K562 (cell line): ENCODE results near the gene MLH3. TPM values are rescaled to one million over a fixed set of nuclear protein-coding genes. Genes with fewer than 3 reads are reported as not detected.

Source experiments
- ATAC-seq: fragments of 200-7000 bp; cut with Tn5 transposase; 3 replicates; pipeline ENCODE4 v1.9.1; 2020; ENCODE audit warnings: moderate library complexity
- BruUV-seq: library from RNA; stranded (reverse); fragments of 400-500 nt; replicated peaks from 2 replicates; lab custom pipeline; 2021; lab: Mats Ljungman, UMichigan
- CTCF ChIA-PET: fragments of 300-600 bp; formaldehyde crosslinking; extraction: SDS; loops from one replicate; lab custom pipeline; 2021; ENCODE audit warnings: low intra/inter-chr PET ratio; lab: Yijun Ruan, JAX
- POLR2A ChIA-PET: fragments of 300-600, 350-650 bp; sonication (Branson Sonifier 250); formaldehyde crosslinking; extraction: SDS; loops from one replicate; lab custom pipeline; 2021; ENCODE audit warnings: antibody characterized with exemption, inconsistent platforms; lab: Yijun Ruan, JAX
- DNase-seq, 4 experiments: peaks; one replicate each; pipeline versions ENCODE4 v3.0.0 to v3.0.0-alpha.2; 2011 to 2018; ENCODE audit warnings: low spot score in 3 of 4, mixed read lengths in 3 of 4; ENCODE audit errors: extremely low read depth in 1 of 4
- FAIRE-seq: peaks from 2 replicates; lab custom pipeline; 2011; peaks lifted over from hg19 to GRCh38; lab: Jason Lieb, UNC
- H2AFZ ChIP-seq: 2 replicates; pipeline ENCODE4 v1.6.0; 2011; ENCODE audit warnings: low read depth, low read length, control low read depth, inconsistent platforms
- H3K27ac ChIP-seq: fragments of 200-600 bp; 3 replicates; pipeline ENCODE4 v1.8.0; 2011; ENCODE audit warnings: low read depth, mild to moderate bottlenecking, control low read depth, inconsistent platforms, low read length, moderate library complexity, mixed read lengths; ENCODE audit errors: extremely low read depth
- H3K27me3 ChIP-seq, 2 experiments: fragments of 300-600 bp in 1 of 2; 2 replicates in 1 of 2; 3 replicates in 1 of 2; pipeline versions ENCODE4 v1.6.0 to v1.8.0; 2011; ENCODE audit warnings: inconsistent platforms in 2 of 2, low read length in 2 of 2, mild to moderate bottlenecking in 1 of 2, mixed read lengths in 1 of 2, moderate library complexity in 1 of 2; ENCODE audit not compliant: control insufficient read depth in 2 of 2, insufficient read depth in 2 of 2
- H3K36me3 ChIP-seq: fragments of 300-600 bp; 3 replicates; pipeline ENCODE4 v1.8.0; 2011; ENCODE audit warnings: mild to moderate bottlenecking, low read length, inconsistent platforms; ENCODE audit not compliant: control insufficient read depth, insufficient read depth
- H3K4me1 ChIP-seq, 2 experiments: fragments of 200-600 bp in 1 of 2; replicated peaks in 1 of 2; 2 replicates in 1 of 2; 3 replicates in 1 of 2; pipeline versions ENCODE4 v1.5.1 to v1.8.0; 2011; ENCODE audit warnings: inconsistent platforms in 2 of 2, low read length in 2 of 2, mild to moderate bottlenecking in 1 of 2, mixed read lengths in 1 of 2, moderate library complexity in 1 of 2; ENCODE audit not compliant: control insufficient read depth in 2 of 2, insufficient read depth in 2 of 2
- H3K4me2 ChIP-seq: 2 replicates; pipeline ENCODE4 v1.6.1; 2011; ENCODE audit warnings: low read length, control low read depth, inconsistent platforms, mixed read lengths; ENCODE audit not compliant: insufficient read depth
- H3K4me3 ChIP-seq: fragments of 200-600 bp; sonication (generic), shearing (Covaris generic); 2 replicates; pipeline ENCODE4 v1.5.1; 2016; ENCODE audit warnings: control low read depth, inconsistent platforms
- H3K79me2 ChIP-seq: fragments of 200-600 bp; 3 replicates; pipeline ENCODE4 v1.8.0; 2011; ENCODE audit warnings: low read length, inconsistent platforms; ENCODE audit not compliant: control insufficient read depth, insufficient read depth
- H3K9ac ChIP-seq, 2 experiments: 2 replicates each; pipeline versions ENCODE4 v1.6.0 to v1.6.1; 2011; ENCODE audit warnings: low read depth in 2 of 2, low read length in 2 of 2, control low read depth in 1 of 2, inconsistent platforms in 1 of 2, mild to moderate bottlenecking in 1 of 2, mixed read lengths in 1 of 2; ENCODE audit not compliant: insufficient read depth in 1 of 2
- H3K9me1 ChIP-seq: one replicate; pipeline ENCODE4 v1.6.0; 2011; ENCODE audit warnings: inconsistent platforms, mild to moderate bottlenecking, low read length, moderate library complexity; ENCODE audit not compliant: control insufficient read depth, insufficient read depth
- H3K9me3 ChIP-seq: replicated peaks from 2 replicates; pipeline ENCODE4 v1.5.1; 2011; ENCODE audit warnings: low read depth, low read length, inconsistent platforms; ENCODE audit not compliant: control insufficient read depth, insufficient read depth
- H4K20me1 ChIP-seq: replicated peaks from 2 replicates; pipeline ENCODE4 v1.6.1; 2011; ENCODE audit warnings: low read length, inconsistent platforms, mixed read lengths; ENCODE audit not compliant: control insufficient read depth, insufficient read depth
- BRCA1 ChIP-seq, 2 experiments: fragments of 450-650 bp in 1 of 2; sonication (generic) in 1 of 2; formaldehyde crosslinking in 1 of 2; IDR thresholded peaks; 2 replicates each; pipeline versions ENCODE4 v1.5.0 to v1.6.1; 2017 to 2020; ENCODE audit warnings: mild to moderate bottlenecking in 1 of 2, missing genetic modification reagents in 1 of 2
- REST ChIP-seq, 2 experiments: fragments of 450-650 bp; formaldehyde crosslinking in 1 of 2; IDR thresholded peaks; 2 replicates each; pipeline versions ENCODE4 v1.4.0 to v1.6.1; 2014 to 2020; ENCODE audit warnings: mild to moderate bottlenecking in 2 of 2, borderline replicate concordance in 1 of 2, low read depth in 1 of 2
- ZBTB49 ChIP-seq: sonication (generic); formaldehyde crosslinking; IDR thresholded peaks from 2 replicates; pipeline ENCODE4 v1.8.0; 2022; ENCODE audit warnings: missing genetic modification reagents, mild to moderate bottlenecking, borderline replicate concordance
- WGBS: fragments of 100-300 bp; shearing (Covaris generic); methylation state at CpG from one replicate; pipeline ENCODE4 v1.1.6; 2016; ENCODE audit warnings: low coverage, mixed read lengths; ENCODE audit not compliant: insufficient coverage; ENCODE audit errors: missing lambda C conversion rate; 5-methylcytosine and 5-hydroxymethylcytosine counted together
- in situ Hi-C: fragments of 300-500 bp; cut with MboI; formaldehyde crosslinking; loops from 4 replicates; pipeline ENCODE4 v1.15.0; 2018; ENCODE audit warnings: inconsistent platforms, mixed read lengths
- intact Hi-C: fragments of 100-400 bp; cut with micrococcal nuclease; formaldehyde crosslinking; loops from 2 replicates; pipeline ENCODE4 v1.14.2; 2022
- polyA plus RNA-seq, 8 experiments: library from polyadenylated mRNA; depleted of rRNA in 4 of 8; stranded (reverse) in 5 of 8; unstranded in 3 of 8; fragments of >200 nt; fragmentation: Nextera tagmentation in 2 of 8; fragmentation: Illumina TruSeq in 1 of 8; extraction: Ambion mirVana in 2 of 8; extraction: Trizol in 1 of 8; gene quantifications; 2 replicates each; pipeline versions ENCODE4 v1.2.1 to v1.2.3, GENCODE V29; 2011 to 2014; ENCODE audit warnings: inconsistent platforms in 1 of 8, missing spikeins in 1 of 8
- total RNA-seq, 7 experiments: library from RNA; depleted of rRNA in 6 of 7; stranded (reverse); fragments of >200 nt in 6 of 7; fragmentation: Illumina TruSeq in 2 of 7; extraction: Trizol in 2 of 7; gene quantifications; 2 replicates each; pipeline versions ENCODE4 v1.2.1 to v1.2.3, GENCODE V29; 2011 to 2021; ENCODE audit warnings: low replicate concordance in 1 of 7

The MLH3 gene
- total and polyA plus RNA-seq, 9 of the 15 experiments (the other 6 are each of a cell fraction or from before 2014, with no cell fraction given) = 5.9 to 15.3 (median 10.7) TPM

GRCh38 chr14:75050852-75051555 lies at the start of gene MLH3 (continued):
- no peak for TF ChIP-seq ZBTB49 (CRISPR knock-in tag)

- no peaks in the 10 kb centered on the region for H3K4me1 ChIP-seq
- H2AFZ ChIP-seq = no peak overlapping the region
- intact Hi-C loops (no loop called here), in situ Hi-C loops (no loop called here)
- H3K79me2 ChIP-seq = no peaks in the 10 kb centered on the region
- H3K9me3 ChIP-seq = no peaks in the 10 kb centered on the region
- no peak overlapping the region for H3K9ac ChIP-seq
- H3K9me1 ChIP-seq = no peaks in the 10 kb centered on the region
- peaks cover 46% of the 10 kb centered on the region for H3K36me3 ChIP-seq
- DNase-seq (no peak), FAIRE-seq (no peak), ATAC-seq (no peak)
- H3K27ac ChIP-seq = no peak overlapping the region
- 0% methylated on average over 1 of the region's 1 CpG for WGBS
- H4K20me1 ChIP-seq = no peaks in the 10 kb centered on the region
- ChIA-PET POLR2A (interaction anchor here (1.3 kb wide), 1 partner anchor 9 kb away, joined by 3 read pairs; no protein-coding TSS in a partner anchor), CTCF (no interaction called here)
- no TSS peak for BruUV-seq
- no peak overlapping the region for H3K4me2 ChIP-seq
- H3K27me3 ChIP-seq = no peaks in the 10 kb centered on the region
- no peak overlapping the region for H3K4me3 ChIP-seq
- TF ChIP-seq REST (IDR thresholded peaks at IDR 0.05; ENCODE audit: borderline replicate concordance) (no peak), REST (CRISPR knock-in tag; IDR thresholded peaks at IDR 0.05; ENCODE audit: low read depth) (no peak), BRCA1 (IDR thresholded peaks at IDR 0.05) (no peak), BRCA1 (CRISPR knock-in tag; IDR thresholded peaks at IDR 0.05) (no peak)
These were observed 47.4 kb upstream of the MLH3 start for GRCh38 chr14:75098682-75099081.
